OCI-LY7 (cell line): Measurements from ENCODE around the gene INHA. TPM values are rescaled to one million over a fixed set of nuclear protein-coding genes. Genes with fewer than 3 reads are reported as not detected.

Experiments used
- BruUV-seq: library from RNA; stranded (reverse); fragments of 400-500 nt; replicated peaks from 2 replicates; lab custom pipeline; 2021; lab: Mats Ljungman, UMichigan
- CTCF ChIA-PET: fragments of 300-600 bp; sonication (Branson Sonifier 250); formaldehyde crosslinking; loops from one replicate; lab custom pipeline; 2022; ENCODE audit warnings: antibody characterized with exemption; ENCODE audit not compliant: unreplicated experiment; lab: Charles Lee
- POLR2A ChIA-PET: fragments of 300-600 bp; sonication (Branson Sonifier 250); formaldehyde crosslinking; loops from one replicate; lab custom pipeline; 2022; ENCODE audit warnings: antibody characterized with exemption; lab: Charles Lee
- DNase-seq: peaks from one replicate; pipeline ENCODE4 v3.0.0-alpha.2; 2015; ENCODE audit warnings: low spot score
- H2AFZ ChIP-seq: fragments of 200-600 bp; sonication (generic), shearing (Covaris generic); 2 replicates; pipeline ENCODE4 v1.6.1; 2014; ENCODE audit warnings: mild to moderate bottlenecking, antibody characterized with exemption, low read length, moderate library complexity
- H3K27ac ChIP-seq: fragments of 200-600 bp; sonication (generic); 2 replicates; pipeline ENCODE4 v1.5.1; 2014; ENCODE audit warnings: mixed run types, low read depth, mild to moderate bottlenecking, moderate library complexity, low read length, inconsistent platforms; ENCODE audit not compliant: poor library complexity, severe bottlenecking
- H3K36me3 ChIP-seq: fragments of 200-600 bp; sonication (generic); 2 replicates; pipeline ENCODE4 v1.6.1; 2014; ENCODE audit warnings: mild to moderate bottlenecking, antibody characterized with exemption, low read length, moderate library complexity, mixed read lengths; ENCODE audit not compliant: insufficient read depth
- H3K4me1 ChIP-seq: fragments of 200-600 bp; sonication (generic); 2 replicates; pipeline ENCODE4 v1.5.1; 2014; ENCODE audit warnings: mild to moderate bottlenecking, low read length; ENCODE audit not compliant: insufficient read depth, poor library complexity, severe bottlenecking
- H3K4me2 ChIP-seq: fragments of 200-600 bp; sonication (generic); 2 replicates; pipeline ENCODE4 v1.6.1; 2014; ENCODE audit warnings: mild to moderate bottlenecking, low read length
- H3K4me3 ChIP-seq: fragments of 200-600 bp; sonication (generic); 2 replicates; pipeline ENCODE4 v1.5.1; 2014; ENCODE audit warnings: mild to moderate bottlenecking, low read depth, low read length; ENCODE audit not compliant: poor library complexity, severe bottlenecking
- H3K79me2 ChIP-seq: fragments of 200-600 bp; sonication (generic); 2 replicates; pipeline ENCODE4 v1.6.1; 2016; ENCODE audit warnings: low read depth, mild to moderate bottlenecking, low read length, moderate library complexity, mixed read lengths; ENCODE audit not compliant: insufficient read depth
- H3K9me2 ChIP-seq: fragments of 200-600 bp; sonication (generic); 2 replicates; pipeline ENCODE4 v1.6.1; 2016; ENCODE audit warnings: mild to moderate bottlenecking, low read length, mixed read lengths; ENCODE audit not compliant: insufficient read depth
- H3K9me3 ChIP-seq: fragments of 200-600 bp; sonication (generic); 2 replicates; pipeline ENCODE4 v1.6.1; 2014; ENCODE audit warnings: mild to moderate bottlenecking, mixed run types, low read length, mixed read lengths
- H4K20me1 ChIP-seq: fragments of 200-600 bp; sonication (generic); 2 replicates; pipeline ENCODE4 v1.6.1; 2014; ENCODE audit warnings: mild to moderate bottlenecking, antibody characterized with exemption, low read length, moderate library complexity, mixed read lengths; ENCODE audit not compliant: insufficient read depth
- EZH2phosphoT487 ChIP-seq: fragments of 200-600 bp; sonication (generic); IDR thresholded peaks from 2 replicates; pipeline ENCODE4 v1.6.1; 2018; ENCODE audit warnings: low read depth, borderline replicate concordance, mild to moderate bottlenecking, mixed run types, antibody characterized with exemption, low read length, moderate library complexity, mixed read lengths
- intact Hi-C: fragments of 100-400 bp; cut with micrococcal nuclease; formaldehyde crosslinking; loops from one replicate; pipeline ENCODE4 v1.10.0; 2022; ENCODE audit not compliant: unreplicated experiment
- total RNA-seq, 2 experiments: library from RNA; depleted of rRNA in 1 of 2; stranded (reverse); fragments of >200 nt in 1 of 2; shearing (Covaris generic) in 1 of 2; gene quantifications; 2 replicates each; pipeline ENCODE4 v1.2.3, GENCODE V29; 2014 to 2022
- TF ChIP-seq, protein P1 (sequence below): fragments of 200-600 bp; sonication (generic); conservative IDR thresholded peaks from 2 replicates; pipeline ENCODE4 v1.5.1; 2014; ENCODE audit warnings: mild to moderate bottlenecking, antibody characterized with exemption, low read length, moderate library complexity, mixed read lengths

The INHA gene
- total RNA-seq, 2 experiments from 2014 or later, result not detected

DNA sequence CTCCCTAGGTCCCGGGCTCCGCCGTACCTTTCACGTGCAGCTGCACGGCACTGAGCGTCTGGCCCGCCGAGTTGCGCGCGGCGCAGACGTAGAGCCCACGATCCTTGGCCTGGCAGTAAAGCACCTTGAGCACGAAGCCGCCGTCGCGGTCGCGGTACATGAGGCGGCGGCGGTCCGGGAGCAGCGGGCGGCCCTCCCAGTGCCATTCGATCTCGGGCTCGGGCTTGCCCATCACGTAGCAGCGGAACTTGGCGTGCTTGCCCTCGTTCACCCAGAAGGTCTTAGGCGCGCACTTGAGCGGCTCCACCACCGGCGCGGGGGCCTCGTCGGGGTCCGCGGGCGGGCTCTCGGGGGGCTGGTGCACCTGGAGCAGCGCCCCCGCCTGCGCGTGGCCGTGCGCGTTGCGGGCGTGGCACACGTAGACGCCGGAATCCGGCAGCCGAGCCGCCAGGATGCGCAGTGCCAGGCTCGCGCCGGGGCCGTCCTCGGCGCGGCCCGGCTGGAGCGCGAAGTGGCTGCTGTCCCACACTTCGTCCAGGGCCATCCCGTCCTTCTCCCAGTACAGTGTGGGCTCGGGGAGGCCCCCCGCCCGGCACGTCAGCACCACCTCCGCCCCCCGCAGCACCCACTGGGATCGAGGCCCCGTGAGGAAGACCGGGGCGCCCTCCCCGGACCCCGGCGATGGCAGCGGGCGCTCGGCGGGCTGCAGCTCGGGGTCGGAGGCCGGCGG, 1.8 kb upstream of the INHA start:
- Histone ChIP-seq H3K4me2 (no peak overlapping the region), H3K4me3 (no peak overlapping the region), H3K9me2 (no peaks in the 10 kb centered on the region), H3K36me3 (no peaks in the 10 kb centered on the region), H3K4me1 (no peaks in the 10 kb centered on the region), H4K20me1 (no peaks in the 10 kb centered on the region), H3K27ac (no peak overlapping the region), H3K9me3 (no peaks in the 10 kb centered on the region), H3K79me2 (no peaks in the 10 kb centered on the region), H2AFZ (no peak overlapping the region)
- no TSS peak for BruUV-seq
- intact Hi-C loops, result no loop called here
- no peak for TF ChIP-seq EZH2phosphoT487
- TF ChIP-seq, protein P1, sequence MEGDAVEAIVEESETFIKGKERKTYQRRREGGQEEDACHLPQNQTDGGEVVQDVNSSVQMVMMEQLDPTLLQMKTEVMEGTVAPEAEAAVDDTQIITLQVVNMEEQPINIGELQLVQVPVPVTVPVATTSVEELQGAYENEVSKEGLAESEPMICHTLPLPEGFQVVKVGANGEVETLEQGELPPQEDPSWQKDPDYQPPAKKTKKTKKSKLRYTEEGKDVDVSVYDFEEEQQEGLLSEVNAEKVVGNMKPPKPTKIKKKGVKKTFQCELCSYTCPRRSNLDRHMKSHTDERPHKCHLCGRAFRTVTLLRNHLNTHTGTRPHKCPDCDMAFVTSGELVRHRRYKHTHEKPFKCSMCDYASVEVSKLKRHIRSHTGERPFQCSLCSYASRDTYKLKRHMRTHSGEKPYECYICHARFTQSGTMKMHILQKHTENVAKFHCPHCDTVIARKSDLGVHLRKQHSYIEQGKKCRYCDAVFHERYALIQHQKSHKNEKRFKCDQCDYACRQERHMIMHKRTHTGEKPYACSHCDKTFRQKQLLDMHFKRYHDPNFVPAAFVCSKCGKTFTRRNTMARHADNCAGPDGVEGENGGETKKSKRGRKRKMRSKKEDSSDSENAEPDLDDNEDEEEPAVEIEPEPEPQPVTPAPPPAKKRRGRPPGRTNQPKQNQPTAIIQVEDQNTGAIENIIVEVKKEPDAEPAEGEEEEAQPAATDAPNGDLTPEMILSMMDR, result no peak
- DNase-seq, result no peak
- ChIA-PET POLR2A (no interaction called here), CTCF (no interaction called here)

DNA sequence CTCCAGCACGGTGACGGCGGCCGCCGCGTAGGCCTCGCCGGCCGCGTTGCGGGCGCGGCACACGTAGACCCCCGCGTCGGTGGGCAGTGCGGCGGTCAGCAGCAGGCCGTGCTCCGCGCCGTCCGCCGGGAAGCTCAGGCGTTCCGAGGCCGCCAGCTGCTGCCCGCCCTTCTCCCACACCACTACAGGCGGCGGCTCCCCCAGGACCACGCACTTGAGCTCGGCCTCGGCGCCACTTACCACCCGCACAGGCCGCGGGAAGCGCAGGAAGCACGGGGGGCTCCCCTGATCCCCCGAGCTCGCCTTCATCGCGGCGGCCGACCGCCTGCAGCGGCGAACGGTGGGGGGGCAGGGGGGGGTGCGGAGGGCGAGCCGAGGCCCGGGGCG, 1.2 kb upstream of the INHA start:
- no peaks in the 10 kb centered on the region for H3K79me2 ChIP-seq
- intact Hi-C loops, result no loop called here
- no TSS peak for BruUV-seq
- no peak for DNase-seq
- H3K4me3 ChIP-seq, result no peak overlapping the region
- no peaks in the 10 kb centered on the region for H3K9me2 ChIP-seq
- H3K4me1 ChIP-seq, result no peaks in the 10 kb centered on the region
- H2AFZ ChIP-seq, result no peak overlapping the region
- POLR2A ChIA-PET, result no interaction called here
- no peaks in the 10 kb centered on the region for H4K20me1 ChIP-seq
- H3K4me2 ChIP-seq, result no peak overlapping the region
- CTCF ChIA-PET, result no interaction called here
- no peak overlapping the region for H3K27ac ChIP-seq
- H3K9me3 ChIP-seq, result no peaks in the 10 kb centered on the region
- H3K36me3 ChIP-seq, result no peaks in the 10 kb centered on the region
- no peak for TF ChIP-seq EZH2phosphoT487
- TF ChIP-seq, protein P1, result no peak
